GM12878 (cell line): ENCODE data around the gene SEMA5A. TPM values are rescaled to one million over a fixed set of nuclear protein-coding genes. Genes with fewer than 3 reads are reported as not detected.

ENCODE experiments used
- ATAC-seq: fragments of 200-7000 bp; cut with Tn5 transposase; 3 replicates; pipeline ENCODE4 v1.9.1; 2020; ENCODE audit warnings: mild to moderate bottlenecking, moderate library complexity
- BruUV-seq: library from RNA; stranded (reverse); fragments of 400-500 nt; replicated peaks from 2 replicates; lab custom pipeline; 2021; lab: Mats Ljungman, UMichigan
- CTCF ChIA-PET: fragments of 300-600 bp; sonication (Branson Sonifier 250); formaldehyde crosslinking; extraction: SDS; loops from one replicate; lab custom pipeline; 2021; ENCODE audit warnings: inconsistent platforms; lab: Yijun Ruan, JAX
- POLR2A ChIA-PET: fragments of 350-600 bp; formaldehyde crosslinking; extraction: SDS; loops from one replicate; lab custom pipeline; 2021; ENCODE audit warnings: inconsistent platforms; lab: Charles Lee
- RAD21 ChIA-PET: fragments of 300-600 bp; sonication (Branson Sonifier 250); formaldehyde crosslinking; loops from one replicate; lab custom pipeline; 2023; ENCODE audit warnings: antibody characterized with exemption; ENCODE audit not compliant: unreplicated experiment; lab: Charles Lee
- SMC1A ChIA-PET: fragments of 300-600 bp; sonication (Branson Sonifier 250); formaldehyde crosslinking; loops from one replicate; lab custom pipeline; 2023; ENCODE audit not compliant: unreplicated experiment, uncharacterized antibody; lab: Charles Lee
- DNase-seq: peaks from one replicate; pipeline ENCODE4 v3.0.0-alpha.2; 2011; ENCODE audit warnings: low read depth, low spot score
- FAIRE-seq: peaks from 3 replicates; lab custom pipeline; 2011; peaks lifted over from hg19 to GRCh38; lab: Jason Lieb, UNC
- H2AFZ ChIP-seq: 2 replicates; pipeline ENCODE4 v1.6.0; 2011; ENCODE audit warnings: low read depth, low read length, control low read depth; ENCODE audit not compliant: control insufficient read depth
- H3K27ac ChIP-seq: 2 replicates; pipeline ENCODE4 v1.5.1; 2011; ENCODE audit warnings: control low read depth; ENCODE audit not compliant: control insufficient read depth, insufficient read depth
- H3K27me3 ChIP-seq, 2 experiments: replicated peaks in 1 of 2; 2 replicates each; pipeline versions ENCODE4 v1.6.0 to v1.6.1; 2011; ENCODE audit warnings: low read length in 1 of 2; ENCODE audit not compliant: control insufficient read depth in 2 of 2, insufficient read depth in 2 of 2
- H3K36me3 ChIP-seq, 2 experiments: 2 replicates each; pipeline ENCODE4 v1.5.1; 2011; ENCODE audit warnings: low read length in 1 of 2; ENCODE audit not compliant: control insufficient read depth in 2 of 2, insufficient read depth in 2 of 2
- H3K4me1 ChIP-seq: 2 replicates; pipeline ENCODE4 v1.6.1; 2011; ENCODE audit warnings: mild to moderate bottlenecking, low read length, moderate library complexity, mixed read lengths; ENCODE audit not compliant: control insufficient read depth, insufficient read depth
- H3K4me2 ChIP-seq: 2 replicates; pipeline ENCODE4 v1.6.0; 2011; ENCODE audit warnings: control low read depth; ENCODE audit not compliant: control insufficient read depth, insufficient read depth
- H3K4me3 ChIP-seq: fragments of 200-600 bp; sonication (generic); 2 replicates; pipeline ENCODE4 v1.5.1; 2016
- H3K79me2 ChIP-seq: 2 replicates; pipeline ENCODE4 v1.6.0; 2011; ENCODE audit warnings: low read length; ENCODE audit not compliant: control insufficient read depth, insufficient read depth
- H3K9ac ChIP-seq: 2 replicates; pipeline ENCODE4 v1.8.0; 2011; ENCODE audit warnings: low read length, control low read depth, mixed read lengths; ENCODE audit not compliant: control insufficient read depth, insufficient read depth
- H3K9me3 ChIP-seq: replicated peaks from 3 replicates; pipeline ENCODE4 v1.5.1; 2011; ENCODE audit warnings: mild to moderate bottlenecking, low read length; ENCODE audit not compliant: control insufficient read depth, insufficient read depth
- H4K20me1 ChIP-seq: 2 replicates; pipeline ENCODE4 v1.6.0; 2011; ENCODE audit not compliant: control insufficient read depth, insufficient read depth
- ATF7 ChIP-seq: fragments of 450-650 bp; IDR thresholded peaks from 2 replicates; pipeline ENCODE4 v1.6.1; 2016; ENCODE audit warnings: low read depth, mild to moderate bottlenecking
- BCL11A ChIP-seq: IDR thresholded peaks from 2 replicates; pipeline ENCODE4 v1.6.1; 2011; ENCODE audit warnings: low read depth, low read length
- CREM ChIP-seq: IDR thresholded peaks from 2 replicates; pipeline ENCODE4 v1.6.1; 2014; ENCODE audit warnings: antibody characterized with exemption, low read depth
- ETV6 ChIP-seq, 2 experiments: fragments of 450-650 bp in 1 of 2; IDR thresholded peaks in 1 of 2; conservative IDR thresholded peaks in 1 of 2; 2 replicates each; pipeline ENCODE4 v1.6.1; 2014; ENCODE audit warnings: antibody characterized with exemption in 1 of 2, borderline replicate concordance in 1 of 2, low read depth in 1 of 2, mild to moderate bottlenecking in 1 of 2, moderate library complexity in 1 of 2
- HDGF ChIP-seq: fragments of 450-650 bp; IDR thresholded peaks from 2 replicates; pipeline ENCODE4 v1.6.1; 2016; ENCODE audit warnings: antibody characterized with exemption
- JUND ChIP-seq: IDR thresholded peaks from 2 replicates; pipeline ENCODE4 v1.6.1; 2012; ENCODE audit warnings: low read depth, mild to moderate bottlenecking, low read length, improper control_type of control experiment, moderate library complexity
- POLR2AphosphoS2 ChIP-seq: IDR thresholded peaks from 2 replicates; pipeline ENCODE4 v1.6.1; 2011; ENCODE audit warnings: low read depth, mild to moderate bottlenecking, low read length, improper control_type of control experiment, moderate library complexity
- RB1 ChIP-seq: fragments of 450-650 bp; formaldehyde crosslinking; IDR thresholded peaks from 2 replicates; pipeline ENCODE4 v1.6.1; 2017; ENCODE audit warnings: mild to moderate bottlenecking, borderline replicate concordance
- TBL1XR1 ChIP-seq: IDR thresholded peaks from 2 replicates; pipeline ENCODE4 v1.6.1; 2012; ENCODE audit warnings: low read depth, low read length, improper control_type of control experiment
- TCF3 ChIP-seq: IDR thresholded peaks from 2 replicates; pipeline ENCODE4 v1.6.1; 2012; ENCODE audit warnings: low read depth, mild to moderate bottlenecking, low read length, borderline replicate concordance; ENCODE audit not compliant: insufficient read depth
- ZZZ3 ChIP-seq: IDR thresholded peaks from 2 replicates; pipeline ENCODE4 v1.6.1; 2011; ENCODE audit warnings: low read depth; ENCODE audit not compliant: control insufficient read depth, insufficient read length
- WGBS: methylation state at CpG from one replicate; pipeline ENCODE4 v1.1.6; 2016; ENCODE audit warnings: low lambda C conversion rate; ENCODE audit not compliant: insufficient replicate concordance, insufficient coverage; ENCODE audit errors: missing lambda C conversion rate; 5-methylcytosine and 5-hydroxymethylcytosine counted together
- in situ Hi-C: fragments of 300-500 bp; cut with MboI; formaldehyde crosslinking; loops from 9 replicates; pipeline ENCODE4 v1.14.3; 2018; ENCODE audit warnings: mixed read lengths
- intact Hi-C: fragments of 100-400 bp; cut with micrococcal nuclease; formaldehyde crosslinking; loops from one replicate; pipeline ENCODE4 v1.14.2; 2022; ENCODE audit not compliant: unreplicated experiment
- polyA plus RNA-seq, 11 experiments: library from polyadenylated mRNA; depleted of rRNA in 4 of 11; unstranded in 6 of 11; stranded (reverse) in 5 of 11; fragments of >200 nt; fragmentation: Nextera tagmentation in 4 of 11; fragmentation: Illumina TruSeq in 1 of 11; extraction: Ambion mirVana in 4 of 11; extraction: Trizol in 1 of 11; gene quantifications; 1 replicate in 1 of 11; 2 replicates in 10 of 11; pipeline versions ENCODE4 v1.2.1 to v1.2.3, GENCODE V29; 2011 to 2016; ENCODE audit warnings: inconsistent platforms in 2 of 11, missing spikeins in 2 of 11, low read depth in 1 of 11
- total RNA-seq, 4 experiments: library from RNA; depleted of rRNA in 3 of 4; stranded (reverse); fragments of >200 nt in 3 of 4; fragmentation: Illumina TruSeq in 1 of 4; extraction: Trizol in 1 of 4; gene quantifications; 2 replicates each; pipeline versions ENCODE4 v1.2.1 to v1.2.3, GENCODE V29; 2013 to 2021
- TF ChIP-seq, protein P1 (sequence below): IDR thresholded peaks from 2 replicates; pipeline ENCODE4 v1.6.1; 2012; ENCODE audit warnings: low read length, inconsistent platforms
- TF ChIP-seq, protein P2 (sequence below): fragments of 450-650 bp; IDR thresholded peaks from 2 replicates; pipeline ENCODE4 v1.6.1; 2017; ENCODE audit warnings: borderline replicate concordance
- TF ChIP-seq, protein P3 (sequence below): IDR thresholded peaks from 2 replicates; pipeline ENCODE4 v1.6.1; 2011; ENCODE audit warnings: borderline replicate concordance, low read depth, mild to moderate bottlenecking, moderate library complexity, low read length; ENCODE audit not compliant: insufficient read depth, poor library complexity, severe bottlenecking

The SEMA5A gene
- total and polyA plus RNA-seq, 10 of the 15 experiments (the other 5 are each of a cell fraction or from before 2014, with no cell fraction given) = 0.03 to 2.4 (median 0.09) TPM; not detected in 1

DNA sequence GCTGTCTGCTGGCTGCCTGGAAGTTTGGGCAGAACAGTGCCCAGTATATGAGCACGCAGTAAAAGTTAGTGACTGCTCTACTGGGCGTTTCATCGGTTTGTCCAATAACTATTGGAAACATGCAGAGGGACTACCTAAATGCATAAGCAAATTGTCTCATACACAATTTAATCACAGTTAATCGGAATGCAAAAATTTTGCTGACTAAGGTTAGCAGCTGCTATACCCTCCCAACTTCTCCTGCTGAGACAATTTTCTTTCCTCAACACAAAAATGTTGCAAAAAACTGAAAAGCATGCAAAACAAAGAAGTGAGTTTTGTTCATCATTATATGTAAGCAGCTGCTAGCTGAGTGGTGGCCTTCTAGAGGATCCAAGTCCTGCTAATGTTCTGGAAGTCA, 327.5 kb downstream of the SEMA5A start:
- no peaks in the 10 kb centered on the region for H4K20me1 ChIP-seq
- ChIA-PET RAD21 (no interaction called here), SMC1A (no interaction called here), CTCF (interaction anchor here (1.7 kb wide), 1 partner anchor 11 kb away, joined by 3 read pairs; no protein-coding TSS in a partner anchor), POLR2A (no interaction called here)
- no peaks in the 10 kb centered on the region for H3K4me1 ChIP-seq
- DNase-seq = no peak
- 13% methylated on average over 4 of the region's 4 CpGs for WGBS
- no peaks in the 10 kb centered on the region for H3K36me3 ChIP-seq
- TF ChIP-seq ETV6 (conservative IDR thresholded peaks at IDR 0.05 in 1 of 2, IDR thresholded peaks at IDR 0.05 in 1 of 2; ENCODE audit: borderline replicate concordance in 1 of 2, low read depth in 1 of 2) (no peak), JUND (no peak), CREM (no peak), TCF3 (no peak), TBL1XR1 (no peak), RB1 (no peak), ZZZ3 (no peak), ATF7 (no peak), HDGF (no peak), POLR2AphosphoS2 (no peak), BCL11A (no peak)
- TF ChIP-seq, protein P1, sequence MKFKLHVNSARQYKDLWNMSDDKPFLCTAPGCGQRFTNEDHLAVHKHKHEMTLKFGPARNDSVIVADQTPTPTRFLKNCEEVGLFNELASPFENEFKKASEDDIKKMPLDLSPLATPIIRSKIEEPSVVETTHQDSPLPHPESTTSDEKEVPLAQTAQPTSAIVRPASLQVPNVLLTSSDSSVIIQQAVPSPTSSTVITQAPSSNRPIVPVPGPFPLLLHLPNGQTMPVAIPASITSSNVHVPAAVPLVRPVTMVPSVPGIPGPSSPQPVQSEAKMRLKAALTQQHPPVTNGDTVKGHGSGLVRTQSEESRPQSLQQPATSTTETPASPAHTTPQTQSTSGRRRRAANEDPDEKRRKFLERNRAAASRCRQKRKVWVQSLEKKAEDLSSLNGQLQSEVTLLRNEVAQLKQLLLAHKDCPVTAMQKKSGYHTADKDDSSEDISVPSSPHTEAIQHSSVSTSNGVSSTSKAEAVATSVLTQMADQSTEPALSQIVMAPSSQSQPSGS = no peak
- TF ChIP-seq, protein P2, sequence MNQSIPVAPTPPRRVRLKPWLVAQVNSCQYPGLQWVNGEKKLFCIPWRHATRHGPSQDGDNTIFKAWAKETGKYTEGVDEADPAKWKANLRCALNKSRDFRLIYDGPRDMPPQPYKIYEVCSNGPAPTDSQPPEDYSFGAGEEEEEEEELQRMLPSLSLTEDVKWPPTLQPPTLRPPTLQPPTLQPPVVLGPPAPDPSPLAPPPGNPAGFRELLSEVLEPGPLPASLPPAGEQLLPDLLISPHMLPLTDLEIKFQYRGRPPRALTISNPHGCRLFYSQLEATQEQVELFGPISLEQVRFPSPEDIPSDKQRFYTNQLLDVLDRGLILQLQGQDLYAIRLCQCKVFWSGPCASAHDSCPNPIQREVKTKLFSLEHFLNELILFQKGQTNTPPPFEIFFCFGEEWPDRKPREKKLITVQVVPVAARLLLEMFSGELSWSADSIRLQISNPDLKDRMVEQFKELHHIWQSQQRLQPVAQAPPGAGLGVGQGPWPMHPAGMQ = no peak
- TF ChIP-seq, protein P3, sequence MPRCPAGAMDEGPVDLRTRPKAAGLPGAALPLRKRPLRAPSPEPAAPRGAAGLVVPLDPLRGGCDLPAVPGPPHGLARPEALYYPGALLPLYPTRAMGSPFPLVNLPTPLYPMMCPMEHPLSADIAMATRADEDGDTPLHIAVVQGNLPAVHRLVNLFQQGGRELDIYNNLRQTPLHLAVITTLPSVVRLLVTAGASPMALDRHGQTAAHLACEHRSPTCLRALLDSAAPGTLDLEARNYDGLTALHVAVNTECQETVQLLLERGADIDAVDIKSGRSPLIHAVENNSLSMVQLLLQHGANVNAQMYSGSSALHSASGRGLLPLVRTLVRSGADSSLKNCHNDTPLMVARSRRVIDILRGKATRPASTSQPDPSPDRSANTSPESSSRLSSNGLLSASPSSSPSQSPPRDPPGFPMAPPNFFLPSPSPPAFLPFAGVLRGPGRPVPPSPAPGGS = no peak
- H3K27ac ChIP-seq = no peak overlapping the region
- no peaks in the 10 kb centered on the region; the same call in 2 of the 3 replicates for H3K9me3 ChIP-seq
- peaks cover 0 to 2% of the 10 kb centered on the region in 2 experiments; a peak in 1 of 4 replicates for H3K27me3 ChIP-seq
- H3K9ac ChIP-seq = no peak overlapping the region
- BruUV-seq = no TSS peak
- no peak for ATAC-seq
- H3K4me2 ChIP-seq = no peak overlapping the region
- intact Hi-C loops = loop anchor here (10.0 kb wide), 1 partner anchor 326 kb away; the partner anchor contains the start of gene SEMA5A
- H3K79me2 ChIP-seq = no peaks in the 10 kb centered on the region
- H3K4me3 ChIP-seq = no peak overlapping the region
- H2AFZ ChIP-seq = no peak overlapping the region
- in situ Hi-C loops = no loop called here
- FAIRE-seq = no peak
